Cerebellar nuclear complex (tissue), 1 donor: ENCODE results near the gene B3GALT6.

Experiments
- DNase-seq, 2 experiments: peaks; one replicate each; lab custom pipeline; 2025; lab: John Stamatoyannopoulos, UW

B3GALT6 gene

GRCh38 chr1:1262758-1263157, 30.7 kb downstream of the B3GALT6 start:
- no peak for DNase-seq

- no peak for DNase-seq
These were observed 32.0 kb downstream of the B3GALT6 start for GRCh38 chr1:1264026-1264425.

GRCh38 chr1:1264868-1265272, 32.8 kb downstream of the B3GALT6 start:
- no peak for DNase-seq

- DNase-seq: no peak
These were observed 35.6 kb downstream of the B3GALT6 start for GRCh38 chr1:1267488-1268283.

- DNase-seq: no peak
These were observed 36.2 kb downstream of the B3GALT6 start for GRCh38 chr1:1268284-1268682.

GRCh38 chr1:1270813-1271212, 38.8 kb downstream of the B3GALT6 start:
- DNase-seq: no peak

GRCh38 chr1:1272341-1273208, 40.5 kb downstream of the B3GALT6 start:
- no peak for DNase-seq

GRCh38 chr1:1273209-1273511, 41.1 kb downstream of the B3GALT6 start:
- DNase-seq: no peak

GRCh38 chr1:1273512-1274298, 41.7 kb downstream of the B3GALT6 start, which contains the start of gene UBE2J2:
Gene UBE2J2 (minus strand): TSS chr1:1273854. CDS start chr1:1267992, 5,862 bp downstream.
- peak; percentile 10 to 61 for DNase-seq

GRCh38 chr1:1274299-1274930, 42.4 kb downstream of the B3GALT6 start:
- DNase-seq: no peak

GRCh38 chr1:1274931-1275431, 42.9 kb downstream of the B3GALT6 start:
- no peak for DNase-seq

GRCh38 chr1:1275836-1276235, 43.8 kb downstream of the B3GALT6 start:
- DNase-seq: no peak

GRCh38 chr1:1278620-1279019, 46.6 kb downstream of the B3GALT6 start:
- DNase-seq: no peak

- no peak for DNase-seq
These were observed 47.0 kb downstream of the B3GALT6 start for GRCh38 chr1:1279028-1279427.

GRCh38 chr1:1280782-1281481, 48.9 kb downstream of the B3GALT6 start:
- DNase-seq: no peak

- no peak for DNase-seq
These were observed 49.7 kb downstream of the B3GALT6 start for GRCh38 chr1:1281533-1282321.

- no peak for DNase-seq
These were observed 51.0 kb downstream of the B3GALT6 start for GRCh38 chr1:1282998-1283397.

GRCh38 chr1:1283821-1284220, 51.8 kb downstream of the B3GALT6 start:
- DNase-seq: no peak
